Tibial nerve (tissue), 3 donors: ENCODE data around the gene IZUMO4.

Experiments
- POLR2A ChIP-seq, 2 donors: fragments of 450-650 bp; IDR thresholded peaks; one replicate each; pipeline ENCODE4 v1.6.1; 2017; ENCODE audit warnings: antibody characterized with exemption in 2 of 2, mild to moderate bottlenecking in 2 of 2, moderate library complexity in 2 of 2
- TF ChIP-seq, protein P1 (sequence below), 5 experiments: fragments of 200-600 bp in 3 of 5; fragments of 450-650 bp in 2 of 5; sonication (generic) in 3 of 5; IDR thresholded peaks; one replicate each; pipeline ENCODE4 v1.5.1; 2016 to 2019; ENCODE audit warnings: antibody characterized with exemption in 5 of 5, mild to moderate bottlenecking in 3 of 5, moderate library complexity in 2 of 5

GRCh38 chr19:2122982-2123381, 26.3 kb downstream of the IZUMO4 start:
- TF ChIP-seq POLR2A (IDR thresholded peaks at IDR 0.05), result no peak
- TF ChIP-seq, protein P1, sequence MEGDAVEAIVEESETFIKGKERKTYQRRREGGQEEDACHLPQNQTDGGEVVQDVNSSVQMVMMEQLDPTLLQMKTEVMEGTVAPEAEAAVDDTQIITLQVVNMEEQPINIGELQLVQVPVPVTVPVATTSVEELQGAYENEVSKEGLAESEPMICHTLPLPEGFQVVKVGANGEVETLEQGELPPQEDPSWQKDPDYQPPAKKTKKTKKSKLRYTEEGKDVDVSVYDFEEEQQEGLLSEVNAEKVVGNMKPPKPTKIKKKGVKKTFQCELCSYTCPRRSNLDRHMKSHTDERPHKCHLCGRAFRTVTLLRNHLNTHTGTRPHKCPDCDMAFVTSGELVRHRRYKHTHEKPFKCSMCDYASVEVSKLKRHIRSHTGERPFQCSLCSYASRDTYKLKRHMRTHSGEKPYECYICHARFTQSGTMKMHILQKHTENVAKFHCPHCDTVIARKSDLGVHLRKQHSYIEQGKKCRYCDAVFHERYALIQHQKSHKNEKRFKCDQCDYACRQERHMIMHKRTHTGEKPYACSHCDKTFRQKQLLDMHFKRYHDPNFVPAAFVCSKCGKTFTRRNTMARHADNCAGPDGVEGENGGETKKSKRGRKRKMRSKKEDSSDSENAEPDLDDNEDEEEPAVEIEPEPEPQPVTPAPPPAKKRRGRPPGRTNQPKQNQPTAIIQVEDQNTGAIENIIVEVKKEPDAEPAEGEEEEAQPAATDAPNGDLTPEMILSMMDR (IDR thresholded peaks at IDR 0.05), result no peak
